ENCODE measurements around the gene CDHR3. TPM values are rescaled to one million over a fixed set of nuclear protein-coding genes. Genes with fewer than 3 reads are reported as not detected.

The CDHR3 gene
- polyA plus RNA-seq, 1 donor from 2014 or later: 2.9 TPM

Other genes starting within 250 kb of the CDHR3 start
- gene ATXN7L1, start 86.7 kb upstream of the CDHR3 start, polyA plus RNA-seq: 4.3 and 5.1 TPM in 2 replicates
- 17.4 and 22.8 TPM in 2 replicates for gene SYPL1, start 149.0 kb downstream of the CDHR3 start, polyA plus RNA-seq